ENCODE data around the gene ZNF354C. TPM values are rescaled to one million over a fixed set of nuclear protein-coding genes. Genes with fewer than 3 reads are reported as not detected.

Gene ZNF354C
- total and polyA plus RNA-seq, 2 of the 13 experiments (the other 11 are each of a cell fraction or from before 2014, with no cell fraction given), result 0.02 TPM; not detected in 1

DNA sequence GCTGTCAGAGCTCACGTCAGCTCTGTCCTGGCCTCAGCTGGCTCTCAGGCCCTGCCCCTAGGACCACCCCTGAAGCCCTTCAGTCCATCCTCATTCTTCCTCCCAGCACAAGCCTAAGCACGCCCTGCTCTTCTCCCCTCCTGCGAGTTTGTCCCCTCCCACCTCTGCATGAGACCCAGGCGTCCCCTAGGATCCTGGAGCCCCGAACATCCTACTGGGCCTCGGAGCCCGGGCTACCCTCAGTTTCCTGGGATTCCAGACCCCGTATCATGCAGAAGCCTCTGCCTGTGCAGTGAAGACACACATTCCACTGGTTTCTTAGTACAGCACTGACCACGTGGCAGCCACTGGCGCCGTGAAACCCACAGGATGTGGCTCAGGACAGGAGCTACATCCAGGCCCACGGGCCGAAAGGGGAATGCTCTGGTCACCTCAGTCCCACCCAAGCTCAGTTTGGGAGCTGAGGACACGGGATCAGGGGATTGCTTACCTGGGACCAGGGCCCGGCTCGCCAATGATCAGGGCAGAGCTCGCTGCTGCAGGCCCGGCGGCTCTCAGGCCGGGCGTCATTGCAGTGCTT, 64.2 kb downstream of the ZNF354C start:
- ATAC-seq, result no peak
- ChIA-PET CTCF (ENCODE audit: low intra/inter-chr PET ratio, low total read pairs) (no interaction called here), POLR2A (no interaction called here)
- TF ChIP-seq RFX5 (IDR thresholded peaks at IDR 0.05; ENCODE audit: low read depth, low read length), result no peak
- TF ChIP-seq ZNF234 (CRISPR knock-in tag; conservative IDR thresholded peaks at IDR 0.05), result no peak
- TF ChIP-seq MATR3 (CRISPR knock-in tag; IDR thresholded peaks at IDR 0.05), result no peak
- no peak for TF ChIP-seq REPIN1 (CRISPR knock-in tag; IDR thresholded peaks at IDR 0.05; ENCODE audit: borderline replicate concordance, low read depth)
- no peak for TF ChIP-seq IRX3 (CRISPR knock-in tag; IDR thresholded peaks at IDR 0.05; ENCODE audit: borderline replicate concordance, low read depth)
- no peak for TF ChIP-seq POGZ (CRISPR knock-in tag; IDR thresholded peaks at IDR 0.05)
- no peak for TF ChIP-seq SSRP1 (CRISPR knock-in tag; IDR thresholded peaks at IDR 0.05)
- TF ChIP-seq RORA (CRISPR knock-in tag; IDR thresholded peaks at IDR 0.05), result no peak
- TF ChIP-seq, protein P1, sequence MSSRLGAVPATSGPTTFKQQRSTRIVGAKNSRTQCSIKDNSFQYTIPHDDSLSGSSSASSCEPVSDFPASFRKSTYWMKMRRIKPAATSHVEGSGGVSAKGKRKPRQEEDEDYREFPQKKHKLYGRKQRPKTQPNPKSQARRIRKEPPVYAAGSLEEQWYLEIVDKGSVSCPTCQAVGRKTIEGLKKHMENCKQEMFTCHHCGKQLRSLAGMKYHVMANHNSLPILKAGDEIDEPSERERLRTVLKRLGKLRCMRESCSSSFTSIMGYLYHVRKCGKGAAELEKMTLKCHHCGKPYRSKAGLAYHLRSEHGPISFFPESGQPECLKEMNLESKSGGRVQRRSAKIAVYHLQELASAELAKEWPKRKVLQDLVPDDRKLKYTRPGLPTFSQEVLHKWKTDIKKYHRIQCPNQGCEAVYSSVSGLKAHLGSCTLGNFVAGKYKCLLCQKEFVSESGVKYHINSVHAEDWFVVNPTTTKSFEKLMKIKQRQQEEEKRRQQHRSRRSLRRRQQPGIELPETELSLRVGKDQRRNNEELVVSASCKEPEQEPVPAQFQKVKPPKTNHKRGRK (CRISPR knock-in tag; IDR thresholded peaks at IDR 0.05), result no peak
- TF ChIP-seq ZMYM2 (CRISPR knock-in tag; IDR thresholded peaks at IDR 0.05), result no peak
- TF ChIP-seq SRSF4 (IDR thresholded peaks at IDR 0.05; ENCODE audit: low read depth, low read length, poor library complexity, severe bottlenecking), result no peak
- TF ChIP-seq, protein P2, sequence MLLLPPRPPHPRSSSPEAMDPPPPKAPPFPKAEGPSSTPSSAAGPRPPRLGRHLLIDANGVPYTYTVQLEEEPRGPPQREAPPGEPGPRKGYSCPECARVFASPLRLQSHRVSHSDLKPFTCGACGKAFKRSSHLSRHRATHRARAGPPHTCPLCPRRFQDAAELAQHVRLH (CRISPR knock-in tag; IDR thresholded peaks at IDR 0.05; ENCODE audit: borderline replicate concordance, low read depth), result no peak
- TF ChIP-seq GATA4 (IDR thresholded peaks at IDR 0.05; ENCODE audit: borderline replicate concordance, low read depth), result no peak
- no peak for TF ChIP-seq ZNF788 (CRISPR knock-in tag; IDR thresholded peaks at IDR 0.05; ENCODE audit: borderline replicate concordance)
- no peak for TF ChIP-seq NR2F2 (IDR thresholded peaks at IDR 0.05; ENCODE audit: borderline replicate concordance, low read depth)
- Histone ChIP-seq H3K27ac (ENCODE audit: extremely low read length, insufficient read depth, low read length) (no peak overlapping the region), H3K4me3 (replicated peaks in 1 of 3; ENCODE audit: insufficient read depth in 1 of 3, low read depth in 2 of 3, low read length in 3 of 3) (no peak overlapping the region), H3K9ac (ENCODE audit: insufficient read depth, low read depth, low read length) (no peak overlapping the region), H3K4me1 (ENCODE audit: insufficient read depth, low read length) (no peaks in the 10 kb centered on the region), H3K27me3 (ENCODE audit: control insufficient read depth in 1 of 2, insufficient read depth in 2 of 2, low read length in 2 of 2) (no peaks in the 10 kb centered on the region), H4K20me1 (ENCODE audit: insufficient read depth, low read length) (no peaks in the 10 kb centered on the region), H3K79me2 (ENCODE audit: insufficient read depth, low read length) (no peaks in the 10 kb centered on the region), H3K36me3 (replicated peaks in 1 of 2; ENCODE audit: control insufficient read depth in 1 of 2, insufficient read depth in 2 of 2, low read length in 2 of 2) (no peaks in the 10 kb centered on the region), H3K9me3 (ENCODE audit: low read length) (no peaks in the 10 kb centered on the region; the same call in 1 of the 2 replicates), H2AFZ (ENCODE audit: low read length) (no peak overlapping the region), H3K4me2 (ENCODE audit: low read depth, low read length) (no peak overlapping the region)
- no TSS peak for BruUV-seq (replicated peaks)
- intact Hi-C loops (cut with micrococcal nuclease; ENCODE audit: unreplicated experiment) (no loop called here), in situ Hi-C loops (cut with HindIII; ENCODE audit: extremely low pct_ligation_motif_present, low pct_unique_long_range_greater_than_20kb) (no loop called here)
- no peak for DNase-seq (ENCODE audit: low spot score)
- WGBS (ENCODE audit: low lambda C conversion rate), result 41% methylated on average over 10 of the region's 21 CpGs
- FAIRE-seq, result no peak

Measured in HepG2 (cell line).